SU-DHL-6 (cell line): ENCODE results near the gene ACAP3.

Experiments used
- H2AFZ ChIP-seq: fragments of 200-600 bp; sonication (generic); 2 replicates; pipeline ENCODE4 v1.6.1; 2014; ENCODE audit warnings: low read depth, mild to moderate bottlenecking, moderate library complexity, mixed read lengths, antibody characterized with exemption, low read length; ENCODE audit not compliant: severe bottlenecking
- H3F3A ChIP-seq: fragments of 200-600 bp; shearing (Covaris generic); 2 replicates; pipeline ENCODE4 v1.6.0; 2016; ENCODE audit warnings: antibody characterized with exemption, mild to moderate bottlenecking; ENCODE audit not compliant: insufficient read depth
- H3K27ac ChIP-seq: fragments of 200-600 bp; sonication (generic); 2 replicates; pipeline ENCODE4 v1.5.1; 2016; ENCODE audit warnings: low read depth, mild to moderate bottlenecking, low read length, moderate library complexity, mixed read lengths
- H3K27me3 ChIP-seq: fragments of 200-600 bp; sonication (generic), shearing (Covaris generic); 2 replicates; pipeline ENCODE4 v1.6.0; 2014; ENCODE audit warnings: mild to moderate bottlenecking, low read length
- H3K36me3 ChIP-seq: fragments of 200-600 bp; sonication (generic); 2 replicates; pipeline ENCODE4 v1.6.1; 2014; ENCODE audit warnings: mild to moderate bottlenecking, low read length, mixed read lengths
- H3K4me2 ChIP-seq: fragments of 300-600, 200-600 bp; shearing (Covaris generic), sonication (generic); 2 replicates; pipeline ENCODE4 v1.6.0; 2014; ENCODE audit warnings: low read length, low read depth, mild to moderate bottlenecking; ENCODE audit not compliant: poor library complexity, severe bottlenecking
- H3K4me3 ChIP-seq: fragments of 200-600 bp; sonication (generic); 2 replicates; pipeline ENCODE4 v1.5.1; 2014; ENCODE audit warnings: antibody characterized with exemption, low read length, mild to moderate bottlenecking, mixed read lengths; ENCODE audit not compliant: insufficient read depth, poor library complexity, severe bottlenecking
- H3K79me2 ChIP-seq: fragments of 200-600 bp; sonication (generic); 2 replicates; pipeline ENCODE4 v1.6.1; 2014; ENCODE audit warnings: mild to moderate bottlenecking, low read length, moderate library complexity; ENCODE audit not compliant: insufficient read depth
- H3K9ac ChIP-seq: fragments of 200-600 bp; sonication (generic); 2 replicates; pipeline ENCODE4 v1.7.0; 2014; ENCODE audit warnings: mild to moderate bottlenecking, low read length
- H3K9me2 ChIP-seq: fragments of 200-600 bp; sonication (generic); replicated peaks from 2 replicates; pipeline ENCODE4 v1.6.1; 2014; ENCODE audit warnings: low read length; ENCODE audit not compliant: insufficient read depth
- H3K9me3 ChIP-seq: fragments of 200-600 bp; sonication (generic); 2 replicates; pipeline ENCODE4 v1.6.1; 2014; ENCODE audit warnings: low read length, mixed read lengths; ENCODE audit not compliant: insufficient read depth
- H4K20me1 ChIP-seq: fragments of 200-600 bp; sonication (generic); 2 replicates; pipeline ENCODE4 v1.6.1; 2014; ENCODE audit warnings: low read depth, mild to moderate bottlenecking, antibody characterized with exemption, low read length, moderate library complexity, mixed read lengths
- CTCF ChIP-seq: fragments of 200-600 bp; sonication (generic); IDR thresholded peaks from one replicate; pipeline ENCODE4 v1.5.1; 2017; ENCODE audit warnings: antibody characterized with exemption, mild to moderate bottlenecking, low read length, moderate library complexity; ENCODE audit not compliant: insufficient read depth, poor library complexity, severe bottlenecking
- EZH2phosphoT487 ChIP-seq: fragments of 200-600 bp; sonication (generic), shearing (Covaris generic); conservative IDR thresholded peaks from 2 replicates; pipeline ENCODE4 v1.6.1; 2018; ENCODE audit warnings: mild to moderate bottlenecking, antibody characterized with exemption, low read length, moderate library complexity, mixed read lengths

Gene ACAP3

GRCh38 chr1:1338278-1338677, 30.5 kb upstream of the ACAP3 start:
- Histone ChIP-seq H3K27me3 (no peaks in the 10 kb centered on the region), H2AFZ (no peak overlapping the region)

GRCh38 chr1:1337793-1338147, 30.0 kb upstream of the ACAP3 start:
- no peaks in the 10 kb centered on the region for H4K20me1 ChIP-seq
- H3K4me3 ChIP-seq, result no peak overlapping the region
- H3K79me2 ChIP-seq, result no peaks in the 10 kb centered on the region
- TF ChIP-seq CTCF (no peak), EZH2phosphoT487 (no peak)
- H3K36me3 ChIP-seq, result no peaks in the 10 kb centered on the region
- no peaks in the 10 kb centered on the region for H3K27me3 ChIP-seq
- H3F3A ChIP-seq, result no peaks in the 10 kb centered on the region
- H2AFZ ChIP-seq, result no peak overlapping the region
- no peaks in the 10 kb centered on the region for H3K9me2 ChIP-seq
- H3K4me2 ChIP-seq, result no peak overlapping the region
- no peak overlapping the region for H3K9ac ChIP-seq
- H3K9me3 ChIP-seq, result no peaks in the 10 kb centered on the region
- no peak overlapping the region for H3K27ac ChIP-seq

More at GRCh38 chr1:1338278-1338677, 30.5 kb upstream of the ACAP3 start:
- Histone ChIP-seq H3K27ac (no peak overlapping the region), H4K20me1 (no peaks in the 10 kb centered on the region), H3K9me2 (no peaks in the 10 kb centered on the region), H3F3A (no peaks in the 10 kb centered on the region), H3K4me3 (no peak overlapping the region), H3K4me2 (no peak overlapping the region), H3K79me2 (no peaks in the 10 kb centered on the region), H3K36me3 (no peaks in the 10 kb centered on the region), H3K9ac (no peak overlapping the region), H3K9me3 (no peaks in the 10 kb centered on the region)
- TF ChIP-seq CTCF (no peak), EZH2phosphoT487 (no peak)

- Histone ChIP-seq H3K27ac (no peak overlapping the region), H3K36me3 (no peaks in the 10 kb centered on the region)
Observed at GRCh38 chr1:1336931-1337792, 29.4 kb upstream of the ACAP3 start.

More at GRCh38 chr1:1336931-1337792, 29.4 kb upstream of the ACAP3 start:
- Histone ChIP-seq H3F3A (no peaks in the 10 kb centered on the region), H3K9me2 (no peaks in the 10 kb centered on the region), H3K4me3 (no peak overlapping the region), H3K79me2 (no peaks in the 10 kb centered on the region), H3K4me2 (no peak overlapping the region), H3K27me3 (no peaks in the 10 kb centered on the region), H4K20me1 (no peaks in the 10 kb centered on the region), H2AFZ (no peak overlapping the region), H3K9ac (no peak overlapping the region), H3K9me3 (no peaks in the 10 kb centered on the region)
- TF ChIP-seq CTCF (no peak), EZH2phosphoT487 (no peak)
